Measurements from ENCODE around the gene PLA2G4A. TPM values are rescaled to one million over a fixed set of nuclear protein-coding genes. Genes with fewer than 3 reads are reported as not detected.

The PLA2G4A gene
- polyA plus RNA-seq, 1 donor from 2014 or later: not detected

DNA sequence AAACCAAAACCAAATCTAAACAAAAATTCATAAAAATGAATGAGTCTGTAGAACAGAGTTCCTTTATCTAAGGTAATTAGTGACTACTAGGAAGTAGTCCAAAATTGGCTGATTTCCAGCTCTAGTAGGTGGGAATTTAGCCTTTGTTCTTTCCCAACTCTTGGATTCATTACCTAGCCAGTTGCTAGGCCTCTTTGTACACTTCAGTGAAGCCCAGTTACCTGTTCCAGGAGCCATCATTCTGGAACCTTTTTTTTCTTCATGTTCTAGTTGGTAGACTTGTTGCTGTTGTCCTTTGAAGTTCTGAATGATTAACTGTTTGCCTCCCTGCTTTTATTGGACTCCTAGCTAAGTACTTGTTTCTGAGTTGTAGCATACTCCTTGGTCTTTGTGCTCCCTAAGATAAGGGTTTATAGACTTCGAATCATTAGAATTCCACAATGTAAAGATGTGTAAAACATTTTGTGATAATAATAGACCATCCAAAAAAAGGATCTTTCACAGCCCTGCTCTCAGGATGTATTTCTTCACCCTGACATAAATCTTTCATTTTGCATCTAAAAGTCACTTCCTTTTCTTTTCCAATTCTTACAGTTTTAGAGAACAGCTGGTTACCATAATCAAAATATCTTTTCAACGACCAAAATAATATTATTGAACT lies 9.8 kb downstream of the PLA2G4A start:
- Histone ChIP-seq H3K36me3 (ENCODE audit: insufficient read depth, low read length) (no peaks in the 10 kb centered on the region), H3K4me2 (ENCODE audit: low read length) (no peak overlapping the region), H3K79me2 (replicated peaks; ENCODE audit: insufficient read depth, low read length) (no peaks in the 10 kb centered on the region), H3K27ac (ENCODE audit: low read length) (no peak overlapping the region), H3K4me3 (ENCODE audit: low read length) (no peak overlapping the region), H3K9me3 (ENCODE audit: low read length) (no peaks in the 10 kb centered on the region), H3F3A (ENCODE audit: insufficient read depth, low read length, poor library complexity, severe bottlenecking) (no peaks in the 10 kb centered on the region), H4K20me1 (ENCODE audit: insufficient read depth) (no peaks in the 10 kb centered on the region), H3K27me3 (ENCODE audit: insufficient read depth, low read depth, low read length) (no peaks in the 10 kb centered on the region), H3K9me2 (ENCODE audit: insufficient read depth, low read length) (no peaks in the 10 kb centered on the region), H2AFZ (ENCODE audit: low read depth, low read length) (no peak overlapping the region), H3K9ac (ENCODE audit: low read length) (no peak overlapping the region)
- no peak for TF ChIP-seq SMC3 (conservative IDR thresholded peaks at IDR 0.05; ENCODE audit: poor library complexity)
- TF ChIP-seq EZH2 (IDR thresholded peaks at IDR 0.05; ENCODE audit: borderline replicate concordance, insufficient read depth, low read length, poor library complexity, severe bottlenecking): no peak
- TF ChIP-seq, protein P1, sequence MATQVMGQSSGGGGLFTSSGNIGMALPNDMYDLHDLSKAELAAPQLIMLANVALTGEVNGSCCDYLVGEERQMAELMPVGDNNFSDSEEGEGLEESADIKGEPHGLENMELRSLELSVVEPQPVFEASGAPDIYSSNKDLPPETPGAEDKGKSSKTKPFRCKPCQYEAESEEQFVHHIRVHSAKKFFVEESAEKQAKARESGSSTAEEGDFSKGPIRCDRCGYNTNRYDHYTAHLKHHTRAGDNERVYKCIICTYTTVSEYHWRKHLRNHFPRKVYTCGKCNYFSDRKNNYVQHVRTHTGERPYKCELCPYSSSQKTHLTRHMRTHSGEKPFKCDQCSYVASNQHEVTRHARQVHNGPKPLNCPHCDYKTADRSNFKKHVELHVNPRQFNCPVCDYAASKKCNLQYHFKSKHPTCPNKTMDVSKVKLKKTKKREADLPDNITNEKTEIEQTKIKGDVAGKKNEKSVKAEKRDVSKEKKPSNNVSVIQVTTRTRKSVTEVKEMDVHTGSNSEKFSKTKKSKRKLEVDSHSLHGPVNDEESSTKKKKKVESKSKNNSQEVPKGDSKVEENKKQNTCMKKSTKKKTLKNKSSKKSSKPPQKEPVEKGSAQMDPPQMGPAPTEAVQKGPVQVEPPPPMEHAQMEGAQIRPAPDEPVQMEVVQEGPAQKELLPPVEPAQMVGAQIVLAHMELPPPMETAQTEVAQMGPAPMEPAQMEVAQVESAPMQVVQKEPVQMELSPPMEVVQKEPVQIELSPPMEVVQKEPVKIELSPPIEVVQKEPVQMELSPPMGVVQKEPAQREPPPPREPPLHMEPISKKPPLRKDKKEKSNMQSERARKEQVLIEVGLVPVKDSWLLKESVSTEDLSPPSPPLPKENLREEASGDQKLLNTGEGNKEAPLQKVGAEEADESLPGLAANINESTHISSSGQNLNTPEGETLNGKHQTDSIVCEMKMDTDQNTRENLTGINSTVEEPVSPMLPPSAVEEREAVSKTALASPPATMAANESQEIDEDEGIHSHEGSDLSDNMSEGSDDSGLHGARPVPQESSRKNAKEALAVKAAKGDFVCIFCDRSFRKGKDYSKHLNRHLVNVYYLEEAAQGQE (IDR thresholded peaks at IDR 0.05; ENCODE audit: borderline replicate concordance): no peak
- no peak for TF ChIP-seq CTCF (IDR thresholded peaks at IDR 0.05; ENCODE audit: poor library complexity, severe bottlenecking)
- TF ChIP-seq RAD21 (conservative IDR thresholded peaks at IDR 0.05): no peak
- TF ChIP-seq MXI1 (conservative IDR thresholded peaks at IDR 0.05; ENCODE audit: poor library complexity, severe bottlenecking): no peak
- no peak for TF ChIP-seq EP300 (conservative IDR thresholded peaks at IDR 0.05; ENCODE audit: poor library complexity, severe bottlenecking)
- no peak for TF ChIP-seq POLR2AphosphoS5 (IDR thresholded peaks at IDR 0.05)
- TF ChIP-seq TAF1 (IDR thresholded peaks at IDR 0.05; ENCODE audit: low read depth): no peak

- H2AFZ ChIP-seq (ENCODE audit: low read depth, low read length): no peak overlapping the region
These were observed 10.3 kb downstream of the PLA2G4A start for GRCh38 chr1:186839041-186839400.

More at GRCh38 chr1:186839041-186839400, 10.3 kb downstream of the PLA2G4A start:
- Histone ChIP-seq H3K79me2 (replicated peaks; ENCODE audit: insufficient read depth, low read length) (no peaks in the 10 kb centered on the region), H3K36me3 (ENCODE audit: insufficient read depth, low read length) (no peaks in the 10 kb centered on the region), H3K27me3 (ENCODE audit: insufficient read depth, low read depth, low read length) (no peaks in the 10 kb centered on the region), H3K9ac (ENCODE audit: low read length) (no peak overlapping the region), H3K27ac (ENCODE audit: low read length) (no peak overlapping the region), H4K20me1 (ENCODE audit: insufficient read depth) (no peaks in the 10 kb centered on the region), H3K9me2 (ENCODE audit: insufficient read depth, low read length) (no peaks in the 10 kb centered on the region), H3K4me2 (ENCODE audit: low read length) (no peak overlapping the region), H3K9me3 (ENCODE audit: low read length) (no peaks in the 10 kb centered on the region), H3F3A (ENCODE audit: insufficient read depth, low read length, poor library complexity, severe bottlenecking) (no peaks in the 10 kb centered on the region), H3K4me3 (ENCODE audit: low read length) (no peak overlapping the region)
- TF ChIP-seq, protein P1 (IDR thresholded peaks at IDR 0.05; ENCODE audit: borderline replicate concordance): no peak
- no peak for TF ChIP-seq RAD21 (conservative IDR thresholded peaks at IDR 0.05)
- no peak for TF ChIP-seq EP300 (conservative IDR thresholded peaks at IDR 0.05; ENCODE audit: poor library complexity, severe bottlenecking)
- TF ChIP-seq POLR2AphosphoS5 (IDR thresholded peaks at IDR 0.05): no peak
- no peak for TF ChIP-seq EZH2 (IDR thresholded peaks at IDR 0.05; ENCODE audit: borderline replicate concordance, insufficient read depth, low read length, poor library complexity, severe bottlenecking)
- no peak for TF ChIP-seq TAF1 (IDR thresholded peaks at IDR 0.05; ENCODE audit: low read depth)
- no peak for TF ChIP-seq SMC3 (conservative IDR thresholded peaks at IDR 0.05; ENCODE audit: poor library complexity)
- no peak for TF ChIP-seq CTCF (IDR thresholded peaks at IDR 0.05; ENCODE audit: poor library complexity, severe bottlenecking)
- TF ChIP-seq MXI1 (conservative IDR thresholded peaks at IDR 0.05; ENCODE audit: poor library complexity, severe bottlenecking): no peak

Data from neural cell (in vitro differentiated cells).